ENCODE measurements around the gene CDC42EP3.

CDC42EP3 gene

GRCh38 chr2:37609782-37610181 lies 61.7 kb downstream of the CDC42EP3 start:
- intact Hi-C loops (cut with DNase I; ENCODE audit: low total_unique reads) = no loop called here
- H3K27me3 ChIP-seq = no peaks in the 10 kb centered on the region
- no peaks in the 10 kb centered on the region for H3K36me3 ChIP-seq
- H3K4me3 ChIP-seq = no peak overlapping the region
- peaks cover 0 to 44% (median 28%) of the 10 kb centered on the region in 4 donors for H3K4me1 ChIP-seq
- TF ChIP-seq CTCF (IDR thresholded peaks at IDR 0.05) = no peak
- H3K27ac ChIP-seq = no peak overlapping the region
- no peak for DNase-seq
- no peaks in the 10 kb centered on the region for H3K9me3 ChIP-seq

- TF ChIP-seq CTCF (IDR thresholded peaks at IDR 0.05) = no peak
- intact Hi-C loops (cut with DNase I; ENCODE audit: low total_unique reads) = no loop called here
- Histone ChIP-seq H3K4me3 (no peak overlapping the region), H3K9me3 (no peaks in the 10 kb centered on the region), H3K36me3 (no peaks in the 10 kb centered on the region), H3K27ac (no peak overlapping the region), H3K4me1 (no peaks in the 10 kb centered on the region), H3K27me3 (no peaks in the 10 kb centered on the region)
- no peak for DNase-seq
These were observed 66.7 kb downstream of the CDC42EP3 start for GRCh38 chr2:37604716-37605115.

- H3K9me3 ChIP-seq = no peaks in the 10 kb centered on the region
- DNase-seq = no peak
- no peak overlapping the region for H3K4me3 ChIP-seq
- H3K36me3 ChIP-seq = no peaks in the 10 kb centered on the region
- H3K27me3 ChIP-seq = no peaks in the 10 kb centered on the region
- H3K27ac ChIP-seq = no peak overlapping the region
- intact Hi-C loops (cut with DNase I; ENCODE audit: low total_unique reads) = no loop called here
- H3K4me1 ChIP-seq = no peaks in the 10 kb centered on the region
- no peak for TF ChIP-seq CTCF (IDR thresholded peaks at IDR 0.05)
These were observed 68.7 kb downstream of the CDC42EP3 start for GRCh38 chr2:37602702-37603101.

- Histone ChIP-seq H3K27ac (no peak overlapping the region), H3K9me3 (no peaks in the 10 kb centered on the region), H3K36me3 (no peaks in the 10 kb centered on the region), H3K4me3 (no peak overlapping the region), H3K4me1 (no peaks in the 10 kb centered on the region), H3K27me3 (no peaks in the 10 kb centered on the region)
- no peak for TF ChIP-seq CTCF (IDR thresholded peaks at IDR 0.05)
- intact Hi-C loops (cut with DNase I; ENCODE audit: low total_unique reads) = no loop called here
- DNase-seq = no peak
These were observed 69.4 kb downstream of the CDC42EP3 start for GRCh38 chr2:37602040-37602439.

- H3K4me1 ChIP-seq = no peaks in the 10 kb centered on the region
- intact Hi-C loops (cut with DNase I; ENCODE audit: low total_unique reads) = no loop called here
- no peak overlapping the region for H3K4me3 ChIP-seq
- H3K9me3 ChIP-seq = no peaks in the 10 kb centered on the region
- H3K27me3 ChIP-seq = no peaks in the 10 kb centered on the region
- no peak for TF ChIP-seq CTCF (IDR thresholded peaks at IDR 0.05)
- H3K36me3 ChIP-seq = no peaks in the 10 kb centered on the region
- no peak overlapping the region for H3K27ac ChIP-seq
- DNase-seq = no peak
These were observed 69.9 kb downstream of the CDC42EP3 start for GRCh38 chr2:37601569-37601968.

GRCh38 chr2:37600735-37601134 lies 70.7 kb downstream of the CDC42EP3 start:
- Histone ChIP-seq H3K4me3 (no peak overlapping the region), H3K27me3 (no peaks in the 10 kb centered on the region), H3K36me3 (no peaks in the 10 kb centered on the region), H3K9me3 (no peaks in the 10 kb centered on the region), H3K4me1 (no peaks in the 10 kb centered on the region), H3K27ac (no peak overlapping the region)
- DNase-seq = no peak
- no peak for TF ChIP-seq CTCF (IDR thresholded peaks at IDR 0.05)
- intact Hi-C loops (cut with DNase I; ENCODE audit: low total_unique reads) = no loop called here

Measured in tibial artery (tissue), 4 donors.